Naive thymus-derived CD8-positive, alpha-beta T cell (primary cell): ENCODE results near the gene MLLT6. TPM values are rescaled to one million over a fixed set of nuclear protein-coding genes. Genes with fewer than 3 reads are reported as not detected.
A peak's percentile ranks its signal among the peaks of the same experiment; 100 is the strongest.

Experiments used
- ATAC-seq, 2 donors: fragments of 150-1000 bp; cut with Tn5 transposase in 1 of 2; sonication (Bioruptor Pico), chemical (Tn5 transposase) in 1 of 2; 1 replicate in 1 of 2; 2 replicates in 1 of 2; pipeline ENCODE4 v1.10.0; 2021; ENCODE audit warnings: mild to moderate bottlenecking in 2 of 2, moderate library complexity in 2 of 2
- POLR2A ChIA-PET: fragments of 350-600 bp; sonication (Branson Sonifier 250); formaldehyde crosslinking; loops from one replicate; lab custom pipeline; 2021; ENCODE audit warnings: antibody characterized with exemption; lab: Charles Lee
- DNase-seq, 10 donors: peaks; one replicate each; pipeline versions ENCODE4 v3.0.0 to v3.0.0-alpha.2; 2020 to 2022
- H3K27ac Mint-ChIP-seq, 10 donors: one replicate each; pipeline ENCODE4 v1.8.0; 2020 to 2022; ENCODE audit warnings: mild to moderate bottlenecking in 10 of 10, mixed read lengths in 10 of 10, moderate library complexity in 4 of 10, inconsistent platforms in 1 of 10
- H3K27me3 Mint-ChIP-seq, 5 donors: one replicate each; pipeline ENCODE4 v1.8.0; 2021 to 2022; ENCODE audit warnings: mixed read lengths in 5 of 5
- H3K36me3 Mint-ChIP-seq, 3 donors: one replicate each; pipeline ENCODE4 v1.8.0; 2020 to 2022; ENCODE audit warnings: mixed read lengths in 3 of 3, mild to moderate bottlenecking in 2 of 3, inconsistent platforms in 1 of 3
- H3K4me1 Mint-ChIP-seq, 4 donors: one replicate each; pipeline ENCODE4 v1.8.0; 2021 to 2022; ENCODE audit warnings: mixed read lengths in 4 of 4
- H3K4me3 Mint-ChIP-seq, 10 donors: one replicate each; pipeline ENCODE4 v1.8.0; 2020 to 2022; ENCODE audit warnings: mild to moderate bottlenecking in 10 of 10, mixed read lengths in 10 of 10, moderate library complexity in 6 of 10, inconsistent platforms in 1 of 10
- H3K9me3 Mint-ChIP-seq, 9 donors: one replicate each; pipeline ENCODE4 v1.8.0; 2020 to 2022; ENCODE audit warnings: mixed read lengths in 9 of 9, mild to moderate bottlenecking in 3 of 9, inconsistent platforms in 1 of 9, moderate library complexity in 1 of 9
- polyA plus RNA-seq, 3 donors: library from polyadenylated mRNA; unstranded; fragments of 300-500 nt; fragmentation: Illumina TruSeq; gene quantifications; one replicate each; pipeline ENCODE4 v1.2.3, GENCODE V29; 2021
- total RNA-seq, 8 experiments: library from RNA in 2 of 8; stranded (reverse) in 2 of 8; gene quantifications; one replicate each; pipeline ENCODE4 v1.2.3 and lab custom pipeline; 2021 to 2026

Gene MLLT6
- total RNA-seq (100 to 1,000 TPM; 481 to 489 TPM), polyA plus RNA-seq (10 to 100 TPM in 1 of 3 donors, 1 to 10 TPM in 2; 5.5 to 11.9 (median 8.3) TPM), total RNA-seq (lab: John Stamatoyannopoulos, UW) (471 to 870 (median 679) reads per million in 6 experiments)

DNA sequence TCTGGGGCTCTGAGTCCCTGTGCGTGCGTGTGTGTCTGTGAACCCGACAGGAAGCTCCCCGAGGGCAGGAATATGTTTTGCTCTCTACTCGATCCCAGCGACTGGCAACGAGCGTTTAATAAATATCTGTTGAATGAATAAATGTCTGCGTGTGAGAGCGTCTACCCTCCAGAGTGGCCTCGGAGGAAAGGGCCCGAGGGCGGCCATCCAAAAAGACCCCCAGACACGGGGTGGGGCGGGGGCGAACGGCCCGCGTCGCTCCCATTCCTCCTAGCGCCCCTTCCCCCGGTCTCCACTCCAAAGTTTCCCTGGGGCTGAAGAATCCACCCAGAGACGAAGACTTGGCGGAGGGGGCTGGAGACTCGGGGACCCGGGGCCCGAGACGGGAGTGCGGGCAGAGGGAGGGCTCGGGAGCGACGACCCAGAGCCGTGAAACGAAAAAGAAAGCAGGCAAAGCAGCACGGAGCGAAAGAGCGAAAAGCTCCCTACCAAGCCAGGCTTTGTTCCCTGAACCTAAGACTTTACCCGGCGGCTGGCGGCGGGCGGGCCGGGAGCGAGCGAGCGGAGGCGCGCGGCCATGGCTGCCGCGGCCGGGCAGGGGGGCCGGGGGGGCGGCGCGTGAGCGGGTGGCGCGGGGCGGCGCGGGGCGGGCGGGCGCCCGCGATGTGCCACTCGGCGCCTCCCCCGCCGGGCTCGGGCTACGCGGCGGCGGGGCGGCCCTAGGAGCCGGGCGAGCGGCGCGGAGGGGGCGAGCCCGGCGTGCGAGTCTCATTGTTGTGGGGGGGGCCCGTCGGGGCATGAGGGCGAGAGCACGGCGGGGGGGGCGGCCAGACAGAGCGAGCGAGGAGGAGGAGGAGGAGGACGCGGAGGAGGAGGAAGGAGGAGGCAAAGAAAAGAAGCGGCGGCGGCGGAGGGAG lies at the start of gene MLLT6:
MLLT6 (plus strand) TSS at position 668 of the 917 bp plus-strand sequence. CDS start 360 bp downstream, outside the sequence.
- DNase-seq (peak; percentile 74 to 90 (median 80)), ATAC-seq (peak; percentile 46 to 55)
- peaks cover 36 to 61% (median 55%) of the 10 kb centered on the region in 4 donors for H3K4me1 Mint-ChIP-seq
- H3K27ac Mint-ChIP-seq: peak within 1 kb of the TSS; percentile 93 to 99 (median 97)
- H3K9me3 Mint-ChIP-seq: no peaks in the 10 kb centered on the region
- no peaks in the 10 kb centered on the region for H3K27me3 Mint-ChIP-seq
- peaks cover 0 to 24% (median under 1%) of the 10 kb centered on the region in 3 donors for H3K36me3 Mint-ChIP-seq
- peak within 1 kb of the TSS; percentile 92 to 99 (median 98) for H3K4me3 Mint-ChIP-seq
- POLR2A ChIA-PET: interaction anchor here (0.6 to 22.8 kb wide), 18 partner anchors 10 to 756 kb away, joined by 3 to 395 read pairs (median 6); partner anchors contain the start of genes CDK12, CISD3, EPOP and LASP1

DNA sequence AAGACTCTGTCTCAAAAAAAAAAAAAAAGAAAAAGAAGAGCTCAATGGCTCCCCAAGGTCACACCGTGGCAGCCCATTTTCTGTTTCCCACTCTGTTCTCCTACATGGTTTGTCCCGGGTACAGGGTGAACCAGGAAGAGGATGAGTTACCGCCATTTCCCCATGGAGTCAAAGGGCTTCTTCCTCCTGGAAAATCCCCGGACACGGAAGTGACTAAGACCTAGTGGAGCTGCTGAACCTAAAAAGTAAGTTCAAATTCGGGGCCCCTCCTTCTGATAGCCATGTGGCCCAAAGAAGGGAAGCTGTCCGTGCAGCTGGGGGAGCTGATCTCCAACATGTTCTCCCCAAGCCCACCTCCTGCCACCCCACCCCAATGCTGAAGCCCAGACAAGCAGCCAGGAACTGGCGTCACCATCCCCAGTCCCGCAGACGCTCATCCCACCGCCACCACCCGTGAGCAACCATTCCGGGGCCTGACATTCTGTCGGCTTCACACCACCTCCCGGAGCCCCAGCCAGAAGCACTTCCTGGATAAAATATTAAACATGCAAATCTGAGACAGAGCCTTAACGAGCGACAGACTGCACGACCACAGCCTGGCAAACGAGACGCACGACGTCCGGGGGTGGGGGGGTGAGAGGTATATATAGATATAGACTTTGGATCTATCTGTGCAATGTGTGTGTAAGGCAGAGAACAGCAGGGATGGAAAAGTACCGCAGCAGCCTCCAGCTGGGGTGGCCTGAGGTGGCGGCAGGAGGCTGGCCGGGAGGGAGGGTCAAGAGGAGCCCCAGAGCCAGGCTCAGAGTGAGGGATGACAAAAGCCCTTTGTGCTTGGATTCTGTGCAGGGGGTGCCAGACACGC lies 47.9 kb upstream of the MLLT6 start:
- Mint-ChIP-seq H3K36me3 (peaks cover 0 to under 1% (median 0%) of the 10 kb centered on the region in 3 donors), H3K9me3 (no peaks in the 10 kb centered on the region), H3K4me1 (peaks cover 13 to 28% (median 26%) of the 10 kb centered on the region in 4 donors), H3K27ac (peak overlapping the region in 3 of 10 donors; percentile 18 to 65 (median 55)), H3K4me3 (peak overlapping the region in 7 of 10 donors; percentile 8 to 61 (median 41)), H3K27me3 (peaks cover 4 to 39% (median 15%) of the 10 kb centered on the region in 5 donors)
- POLR2A ChIA-PET: no interaction called here
- ATAC-seq (peak in 1 of 2 donors; percentile 57), DNase-seq (no peak)

DNA sequence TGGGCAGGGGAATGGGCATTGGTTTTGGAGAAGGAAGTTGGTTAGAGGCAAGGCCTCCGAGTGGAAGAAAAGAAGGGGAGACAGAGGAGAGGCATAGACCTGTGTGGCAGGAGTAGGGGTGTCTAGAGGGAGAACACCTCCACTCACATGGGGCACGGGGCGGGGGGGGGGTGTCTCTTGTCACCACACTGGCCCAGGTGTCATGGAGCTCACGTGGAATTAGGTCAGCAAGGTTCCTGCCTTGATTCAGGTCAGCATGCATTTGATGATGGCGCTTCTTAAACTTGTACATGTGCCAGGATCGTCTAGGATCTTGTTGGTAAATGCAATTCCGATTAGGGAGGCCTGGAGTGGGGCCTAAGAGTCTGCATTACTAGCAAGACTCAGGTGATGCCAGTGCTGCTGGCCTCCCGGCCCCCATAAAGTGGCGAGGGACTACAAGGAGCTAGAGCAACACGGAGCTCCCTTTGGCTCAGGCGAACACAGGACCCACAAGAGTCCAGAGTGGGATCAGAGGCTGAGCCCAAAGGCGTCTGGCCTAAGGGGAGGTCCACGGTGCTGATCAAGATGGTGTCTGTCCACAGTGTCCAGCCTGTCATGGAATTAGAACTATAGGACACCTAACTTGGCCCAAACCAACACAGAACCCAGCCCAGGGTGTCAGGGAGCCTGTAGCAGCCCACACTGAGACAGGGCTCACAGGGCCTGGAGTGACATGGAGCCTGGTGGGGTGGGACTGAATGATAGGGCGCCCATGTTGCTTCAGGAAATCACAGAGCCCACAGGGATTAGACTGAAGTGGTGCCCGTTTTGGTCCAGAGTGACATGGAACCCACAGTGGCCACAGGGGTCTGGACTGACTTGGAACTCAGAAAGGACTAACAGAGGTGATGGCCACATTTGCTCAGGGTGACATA lies 47.0 kb upstream of the MLLT6 start:
- no peak for DNase-seq
- H3K4me3 Mint-ChIP-seq: peak overlapping the region in 6 of 10 donors; percentile 38 to 63 (median 58)
- peaks cover 4 to 39% (median 19%) of the 10 kb centered on the region in 5 donors for H3K27me3 Mint-ChIP-seq
- POLR2A ChIA-PET: no interaction called here
- no peak for ATAC-seq
- peaks cover 0 to 2% (median 0%) of the 10 kb centered on the region in 3 donors for H3K36me3 Mint-ChIP-seq
- H3K27ac Mint-ChIP-seq: peak overlapping the region in 5 of 10 donors; percentile 43 to 66 (median 59)
- H3K9me3 Mint-ChIP-seq: no peaks in the 10 kb centered on the region
- H3K4me1 Mint-ChIP-seq: peaks cover 13 to 28% (median 26%) of the 10 kb centered on the region in 4 donors

DNA sequence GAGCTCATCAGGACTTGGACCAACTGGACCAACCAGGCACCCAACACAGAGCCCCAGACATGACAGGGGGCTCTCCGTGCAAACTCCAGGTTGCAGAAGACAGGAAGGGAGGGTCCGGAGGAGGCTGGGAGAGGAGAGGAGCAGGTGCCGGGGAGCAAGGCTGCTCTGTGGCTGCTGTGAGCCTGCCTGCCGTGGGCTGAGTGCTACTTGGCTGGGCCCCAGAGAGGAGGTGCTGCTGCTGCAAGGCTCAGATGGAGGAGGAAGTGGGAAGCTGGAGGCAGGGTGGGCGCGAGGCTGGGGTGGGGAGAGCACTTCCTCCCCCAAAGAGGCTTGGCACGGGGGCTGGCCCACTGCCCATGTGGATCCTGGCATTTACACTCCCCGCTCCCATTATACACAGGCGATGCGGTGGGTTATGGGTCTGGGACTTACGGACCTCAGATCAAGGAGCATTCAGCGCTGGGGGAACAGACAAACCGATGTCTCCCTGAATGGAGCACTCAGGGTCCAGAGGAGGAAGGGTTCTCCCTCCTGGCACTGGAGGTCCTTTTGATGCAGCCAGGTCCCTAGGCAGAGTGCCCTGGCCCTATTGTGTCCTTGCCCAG lies 46.2 kb upstream of the MLLT6 start:
- peaks cover 13 to 28% (median 26%) of the 10 kb centered on the region in 4 donors for H3K4me1 Mint-ChIP-seq
- DNase-seq (no peak), ATAC-seq (peak in 1 of 2 donors; percentile 42)
- POLR2A ChIA-PET: no interaction called here
- H3K9me3 Mint-ChIP-seq: no peaks in the 10 kb centered on the region
- H3K27ac Mint-ChIP-seq: peak overlapping the region in 3 of 10 donors; percentile 59 to 66 (median 62)
- H3K4me3 Mint-ChIP-seq: peak overlapping the region in 4 of 10 donors; percentile 38 to 63 (median 58)
- H3K36me3 Mint-ChIP-seq: peaks cover 0 to 2% (median 0%) of the 10 kb centered on the region in 3 donors
- H3K27me3 Mint-ChIP-seq: peaks cover 2 to 38% (median 20%) of the 10 kb centered on the region in 5 donors

DNA sequence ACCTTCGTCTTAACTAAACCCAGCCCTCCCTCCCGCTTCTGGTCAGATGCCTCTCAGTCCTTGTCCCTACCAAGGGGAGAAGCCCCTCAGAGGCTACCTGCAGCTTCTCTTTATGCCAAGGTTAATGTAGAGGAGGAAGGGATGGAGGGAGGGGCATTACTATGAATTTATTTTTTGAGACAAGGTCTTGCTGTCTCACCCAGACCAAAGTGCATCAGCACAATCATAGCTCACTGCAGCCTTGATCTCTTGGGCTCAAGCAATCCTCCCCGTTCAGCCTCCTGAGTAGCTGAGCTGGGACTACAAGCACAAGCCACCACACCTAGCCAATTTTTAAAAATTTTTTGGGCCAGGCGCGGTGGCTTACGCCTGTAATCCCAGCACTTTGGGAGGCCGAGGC lies 45.7 kb upstream of the MLLT6 start:
- ATAC-seq: no peak

DNA sequence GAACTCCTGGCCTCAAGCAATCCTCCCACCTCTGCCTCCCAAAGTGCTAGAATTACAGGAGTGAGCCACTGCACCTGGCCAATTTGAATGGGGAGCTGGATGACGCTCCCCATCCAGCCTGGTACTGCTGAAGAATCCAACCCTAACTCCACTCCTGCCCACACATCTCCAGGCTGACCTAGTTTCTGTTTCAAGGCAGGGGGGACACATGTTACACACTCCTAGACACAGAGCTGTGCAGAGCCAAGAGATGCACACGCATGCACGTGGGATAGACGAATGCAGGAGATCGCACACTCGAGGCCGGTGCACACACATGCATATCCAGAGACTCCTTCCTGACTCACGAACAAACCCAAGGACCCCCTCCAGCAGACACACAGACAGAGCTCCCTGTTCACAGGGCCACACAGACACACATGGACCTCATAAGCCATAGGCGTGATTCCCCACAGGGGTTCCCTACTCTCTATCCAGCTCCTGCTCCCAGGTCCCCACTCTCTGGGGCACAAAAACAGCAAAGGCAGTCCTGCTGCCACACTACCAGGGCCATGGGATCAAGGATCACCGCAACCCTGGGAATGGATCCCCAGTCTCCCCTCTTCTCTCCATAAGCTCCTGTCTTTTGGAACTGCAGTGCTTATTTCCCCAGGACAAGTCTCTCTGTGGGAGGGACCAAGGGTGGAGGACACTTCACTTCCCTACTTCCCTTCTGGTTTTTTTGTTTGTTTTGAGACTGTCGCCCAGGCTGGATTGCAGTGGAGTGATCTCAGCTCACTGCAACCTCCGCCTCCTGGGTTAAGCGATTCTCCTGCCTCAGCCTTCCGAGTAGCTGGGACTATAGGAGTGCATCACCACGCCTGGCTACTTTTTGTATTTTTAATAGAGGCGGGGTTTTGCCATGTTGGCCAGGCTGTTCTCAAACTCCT lies 44.7 kb upstream of the MLLT6 start:
- Mint-ChIP-seq H3K36me3 (peaks cover 0 to 2% (median 0%) of the 10 kb centered on the region in 3 donors), H3K4me3 (no peak overlapping the region), H3K27me3 (peaks cover 2 to 35% (median 23%) of the 10 kb centered on the region in 5 donors), H3K27ac (peak overlapping the region in 2 of 10 donors; percentile 32 to 57), H3K4me1 (peaks cover 11 to 22% (median 18%) of the 10 kb centered on the region in 4 donors), H3K9me3 (no peaks in the 10 kb centered on the region)
- POLR2A ChIA-PET: no interaction called here
- DNase-seq (no peak), ATAC-seq (no peak)

More for the DNA sequence above, 45.7 kb upstream of the MLLT6 start:
- Mint-ChIP-seq H3K4me3 (no peak overlapping the region), H3K27ac (no peak overlapping the region), H3K4me1 (peaks cover 13 to 26% (median 21%) of the 10 kb centered on the region in 4 donors), H3K27me3 (peaks cover 2 to 38% (median 23%) of the 10 kb centered on the region in 5 donors), H3K9me3 (no peaks in the 10 kb centered on the region), H3K36me3 (peaks cover 0 to 2% (median 0%) of the 10 kb centered on the region in 3 donors)
- POLR2A ChIA-PET: no interaction called here
- DNase-seq: no peak

DNA sequence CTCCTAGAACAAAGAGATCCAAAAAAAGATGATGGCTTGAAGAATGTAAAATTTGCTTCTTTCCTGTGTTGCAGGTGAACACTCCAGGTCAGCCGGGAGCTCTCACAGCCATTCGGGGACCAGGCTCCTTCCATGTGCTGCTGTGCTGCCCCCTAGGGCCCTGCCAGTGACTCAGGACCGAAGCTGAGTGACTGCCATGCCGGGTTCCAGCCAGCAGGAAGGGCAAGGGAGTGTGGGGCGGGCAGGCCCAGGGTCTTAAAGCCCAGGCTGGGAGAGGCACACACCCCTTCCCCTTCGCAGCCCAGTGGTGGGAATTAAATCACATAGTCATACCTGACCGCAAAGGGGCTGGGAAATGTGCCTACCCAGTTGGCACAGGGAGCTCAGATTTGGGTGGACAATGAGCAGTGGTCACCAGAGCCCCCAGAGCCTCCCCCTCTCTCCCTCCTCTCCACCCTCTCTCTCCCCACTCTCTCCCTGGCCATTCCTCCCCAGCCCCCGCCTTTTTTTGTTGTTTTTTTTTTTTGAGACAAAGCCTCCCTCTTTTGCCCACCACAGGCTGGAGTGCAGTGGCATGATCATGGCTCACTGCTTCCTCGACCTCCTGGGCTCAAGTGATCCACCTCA lies 41.8 kb upstream of the MLLT6 start:
- Mint-ChIP-seq H3K36me3 (peaks cover 0 to 2% (median 0%) of the 10 kb centered on the region in 3 donors), H3K4me3 (no peak overlapping the region), H3K4me1 (peaks cover 9 to 15% (median 9%) of the 10 kb centered on the region in 4 donors), H3K27ac (no peak overlapping the region), H3K9me3 (no peaks in the 10 kb centered on the region), H3K27me3 (peaks cover 6 to 35% (median 24%) of the 10 kb centered on the region in 5 donors)
- DNase-seq (no peak), ATAC-seq (peak; percentile 65 to 66)
- POLR2A ChIA-PET: no interaction called here

DNA sequence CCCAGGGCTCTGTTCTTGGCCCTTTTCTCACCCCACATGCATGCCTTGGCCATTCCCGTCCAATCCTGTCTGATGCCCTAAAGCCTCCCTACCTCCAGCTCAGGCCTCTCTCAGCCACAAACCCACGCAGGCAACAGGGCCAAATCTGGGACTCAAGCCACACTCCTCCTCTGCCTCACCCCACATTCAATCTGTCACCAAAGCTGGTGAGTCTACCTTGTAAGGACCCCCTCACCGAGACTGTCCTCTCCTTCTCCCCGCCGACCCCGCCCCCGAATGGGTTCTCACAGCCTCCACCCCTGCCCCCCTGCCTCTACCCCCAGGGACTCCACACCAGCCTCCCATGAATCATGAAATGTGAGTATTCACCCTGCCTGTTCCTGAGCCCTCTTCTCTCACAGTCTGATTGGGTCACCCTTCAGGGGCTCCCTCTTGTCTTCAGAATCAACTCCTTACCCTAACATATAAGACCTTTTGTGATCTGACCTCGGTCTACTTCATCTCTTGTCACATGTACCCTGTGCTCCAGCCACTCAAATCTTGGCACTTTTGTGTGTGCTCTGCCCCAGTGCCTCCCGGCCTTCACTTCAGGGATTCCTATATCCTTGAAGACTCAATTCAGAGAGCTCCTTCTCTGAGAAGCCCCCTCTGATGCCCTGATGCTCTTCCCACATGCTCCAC lies 41.0 kb upstream of the MLLT6 start:
- no peak for ATAC-seq
- H3K27me3 Mint-ChIP-seq: peaks cover 13 to 37% (median 31%) of the 10 kb centered on the region in 5 donors
- H3K4me1 Mint-ChIP-seq: peaks cover under 1 to 6% (median 2%) of the 10 kb centered on the region in 4 donors
- H3K36me3 Mint-ChIP-seq: peaks cover 0 to 2% (median 0%) of the 10 kb centered on the region in 3 donors
- no peak overlapping the region for H3K27ac Mint-ChIP-seq
- no peaks in the 10 kb centered on the region for H3K9me3 Mint-ChIP-seq
- POLR2A ChIA-PET: no interaction called here
- peak in 1 of 10 donors; percentile 44 for DNase-seq
- H3K4me3 Mint-ChIP-seq: no peak overlapping the region

DNA sequence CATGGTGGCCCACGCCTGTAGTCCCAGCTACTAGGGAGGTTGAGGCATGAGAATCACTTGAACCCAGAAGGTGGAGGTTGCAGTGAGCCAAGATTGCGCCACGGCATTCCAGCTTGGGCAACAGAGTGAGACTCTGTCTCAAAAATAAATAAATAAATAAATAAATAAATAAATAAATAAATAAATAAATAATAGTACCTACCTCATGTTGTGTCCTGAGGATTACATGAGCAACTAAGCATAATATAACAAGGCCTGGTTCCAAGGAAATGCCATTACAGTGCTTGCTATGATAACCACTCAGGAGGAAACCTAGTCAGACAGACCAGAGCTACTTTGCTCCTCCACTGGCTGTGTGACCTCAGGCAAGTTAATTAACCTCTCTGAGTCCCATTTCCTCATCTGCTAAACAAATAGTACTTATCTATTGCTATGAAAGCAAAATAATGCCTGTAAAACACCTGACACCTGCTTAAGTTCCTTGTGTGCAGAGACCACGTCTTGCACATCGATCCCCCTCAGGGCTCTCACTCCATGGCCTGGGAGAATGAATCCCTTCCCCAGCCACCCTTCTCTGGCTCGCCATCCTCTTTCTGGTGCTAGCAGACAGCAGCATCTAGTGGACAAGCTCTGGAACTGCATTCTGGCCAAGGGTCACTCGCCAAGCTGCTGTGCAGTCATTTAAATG lies 37.8 kb upstream of the MLLT6 start:
- Mint-ChIP-seq H3K27me3 (peaks cover 33 to 68% (median 54%) of the 10 kb centered on the region in 5 donors), H3K4me1 (peaks cover 5 to 17% (median 7%) of the 10 kb centered on the region in 4 donors), H3K4me3 (no peak overlapping the region), H3K27ac (peak overlapping the region in 1 of 10 donors; percentile 10), H3K9me3 (no peaks in the 10 kb centered on the region), H3K36me3 (peaks cover 0 to under 1% (median 0%) of the 10 kb centered on the region in 3 donors)
- ATAC-seq (peak; percentile 35 to 65), DNase-seq (peak in 8 of 10 donors; percentile 12 to 61 (median 42))
- POLR2A ChIA-PET: interaction anchor here (0.6 to 0.7 kb wide), 2 partner anchors 34 to 135 kb away, joined by 3 to 4 read pairs; no protein-coding TSS in a partner anchor
